ENCODE results near the gene RBM5.

The RBM5 gene

DNA sequence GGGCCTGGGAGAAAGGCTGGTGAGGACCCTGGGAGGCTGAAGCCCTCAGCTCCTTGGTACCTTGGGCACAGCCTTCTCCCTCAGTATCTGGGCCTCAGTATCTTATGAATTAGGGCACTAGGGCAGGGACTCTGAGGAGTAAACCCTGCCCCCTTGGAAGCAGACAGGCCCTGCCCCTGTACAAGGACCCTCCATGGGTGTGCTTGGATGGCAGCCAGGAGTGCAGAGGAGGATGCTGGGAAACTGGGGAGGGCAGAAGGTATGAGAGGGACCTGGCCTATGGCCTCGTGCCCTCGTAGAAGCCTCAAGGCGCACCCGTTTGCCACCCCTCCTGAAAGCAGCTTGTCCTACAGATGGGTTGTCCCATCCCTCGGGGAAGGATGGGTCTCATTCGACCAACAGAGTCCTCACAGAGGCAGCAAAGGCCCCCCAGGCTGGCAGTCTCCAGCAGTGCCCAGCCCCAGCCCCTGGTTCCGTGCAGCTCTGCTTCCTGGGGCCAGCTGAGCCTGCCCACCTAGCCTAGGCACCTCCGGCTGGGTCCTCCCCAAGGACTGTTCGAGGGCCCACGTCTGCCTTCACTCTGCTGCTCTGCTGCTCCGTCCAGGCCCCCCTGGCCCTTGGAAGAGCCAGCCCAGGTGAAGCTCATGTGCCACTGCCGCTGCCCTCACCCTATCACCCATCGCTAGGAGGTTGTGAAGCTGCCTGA is 51.2 kb downstream of the RBM5 start:
- Histone ChIP-seq H3K4me3 (0 out of 20 replicates have a peak overlapping the region, but pooled peaks of 1 of the 10 experiments have one; percentile 61), H3K4me1 (peaks cover 19 to 64% (median 61%) of the 10 kb centered on the region in 10 experiments), H3K36me3 (no peaks in the 10 kb centered on the region), H3K27me3 (no peaks in the 10 kb centered on the region), H3K4me2 (peak overlapping the region; percentile 76 to 97 (median 92); a peak in 21 of 22 replicates), H3K9me3 (replicated peaks in 1 of 11) (no peaks in the 10 kb centered on the region), H3K9ac (peak overlapping the region in 6 of 11 experiments; percentile 53 to 69 (median 60); a peak in 7 of 22 replicates), H4K20me1 (no peaks in the 10 kb centered on the region; a peak in 1 of 22 replicates), H3K27ac (peak overlapping the region in 7 of 11 experiments; percentile 27 to 73 (median 63); a peak in 11 of 22 replicates)
- TF ChIP-seq Cebpa-rat (IDR thresholded peaks at IDR 0.05): no peak

DNA sequence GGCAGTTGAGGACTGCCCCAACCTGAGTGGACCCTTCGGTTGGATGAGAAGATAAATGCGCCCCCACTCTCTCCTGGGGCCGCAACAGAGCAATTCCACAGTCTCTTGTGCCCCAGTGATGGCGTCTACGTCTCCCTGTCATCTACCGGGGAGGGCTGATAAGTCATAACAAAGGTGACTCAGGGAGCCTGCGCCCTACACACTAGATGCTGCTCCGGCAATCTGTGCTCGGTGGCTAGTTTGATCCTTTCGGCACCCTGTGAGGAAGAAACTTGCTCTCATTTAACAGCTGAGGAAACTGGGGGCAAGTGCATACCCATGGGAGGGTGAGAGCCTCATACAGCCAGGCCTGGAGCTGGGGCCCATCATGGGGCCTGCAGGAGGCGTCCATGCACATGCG is 52.3 kb downstream of the RBM5 start:
- TF ChIP-seq Cebpa-rat (IDR thresholded peaks at IDR 0.05): no peak
- Histone ChIP-seq H3K9me3 (replicated peaks in 1 of 11) (no peaks in the 10 kb centered on the region), H3K4me2 (peak overlapping the region in 9 of 11 experiments; percentile 81 to 97 (median 93); a peak in 16 of 22 replicates), H3K27me3 (no peaks in the 10 kb centered on the region), H3K9ac (no peak overlapping the region), H3K27ac (peak overlapping the region in 1 of 11 experiments; percentile 17; a peak in 1 of 22 replicates), H3K36me3 (no peaks in the 10 kb centered on the region), H3K4me1 (peaks cover 19 to 66% (median 62%) of the 10 kb centered on the region in 10 experiments), H3K4me3 (no peak overlapping the region), H4K20me1 (no peaks in the 10 kb centered on the region; a peak in 1 of 22 replicates)

DNA sequence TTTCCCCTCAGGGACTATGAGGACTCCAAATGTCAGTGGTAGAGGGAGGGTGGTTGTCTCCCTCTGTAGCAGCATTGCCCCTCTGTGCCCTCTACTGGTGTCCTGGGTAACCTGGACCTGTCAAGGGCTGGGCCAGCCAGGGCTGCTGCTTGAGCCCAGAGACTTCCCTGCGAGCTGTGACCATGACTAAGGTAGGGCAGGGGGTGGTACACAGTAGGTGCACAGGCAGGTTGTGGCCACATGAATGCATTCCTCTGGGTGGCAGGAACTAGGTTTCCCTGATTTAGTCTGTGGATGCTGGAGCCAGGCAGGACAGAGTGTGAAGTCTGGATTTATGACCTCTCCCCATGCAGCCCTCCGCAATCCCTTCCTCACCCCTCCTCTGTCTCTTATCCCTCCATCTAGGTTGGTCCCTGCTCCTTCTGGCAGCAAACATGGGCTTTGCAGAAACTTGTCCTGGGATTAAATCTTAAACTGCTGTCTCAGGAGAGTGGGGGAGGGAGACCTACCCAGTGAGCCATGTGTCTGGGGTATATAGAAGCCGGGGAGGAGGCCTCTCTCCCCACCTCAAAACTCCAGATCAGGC is 57.7 kb downstream of the RBM5 start:
- no peaks in the 10 kb centered on the region for H3K27me3 ChIP-seq
- no peak overlapping the region for H3K4me2 ChIP-seq
- H3K4me1 ChIP-seq: peaks cover 0 to 16% (median 11%) of the 10 kb centered on the region in 10 experiments; a peak in 14 of 20 replicates
- no peak overlapping the region for H3K27ac ChIP-seq
- H3K9me3 ChIP-seq (replicated peaks in 1 of 11): no peaks in the 10 kb centered on the region
- H3K36me3 ChIP-seq: no peaks in the 10 kb centered on the region
- no peaks in the 10 kb centered on the region for H4K20me1 ChIP-seq
- H3K9ac ChIP-seq: no peak overlapping the region
- no peak overlapping the region for H3K4me3 ChIP-seq
- no peak for TF ChIP-seq Cebpa-rat (IDR thresholded peaks at IDR 0.05)

DNA sequence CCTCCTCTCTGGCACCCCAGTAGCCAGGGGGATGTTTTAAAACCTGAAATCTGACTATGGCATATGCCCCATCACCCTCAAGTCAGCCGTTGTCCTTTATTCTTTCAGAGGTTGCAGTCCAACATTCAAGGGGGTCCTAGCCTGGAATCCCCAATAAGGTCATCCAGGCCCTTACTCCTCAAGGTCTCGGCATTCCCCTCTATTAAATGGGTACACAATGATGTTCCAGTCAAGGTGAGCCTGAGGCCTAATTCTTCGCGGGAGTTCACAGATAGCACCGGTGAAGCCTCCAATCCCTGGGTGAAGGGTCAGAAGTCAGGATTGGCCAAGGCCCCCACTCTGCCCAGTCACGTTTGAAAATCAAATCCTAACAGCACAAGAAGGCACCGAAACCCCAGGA is 58.3 kb downstream of the RBM5 start:
- H3K36me3 ChIP-seq: no peaks in the 10 kb centered on the region
- no peak for TF ChIP-seq Cebpa-rat (IDR thresholded peaks at IDR 0.05)
- no peak overlapping the region for H3K4me3 ChIP-seq
- H3K9ac ChIP-seq: no peak overlapping the region
- 0 out of 22 replicates have a peak, but pooled peaks cover 0 to under 1% (median 0%) of the 10 kb centered on the region in 11 experiments for H4K20me1 ChIP-seq
- no peaks in the 10 kb centered on the region for H3K9me3 ChIP-seq (replicated peaks in 1 of 11)
- H3K27ac ChIP-seq: no peak overlapping the region
- no peak overlapping the region for H3K4me2 ChIP-seq
- no peaks in the 10 kb centered on the region for H3K27me3 ChIP-seq
- peaks cover 0 to 11% (median 5%) of the 10 kb centered on the region in 10 experiments; a peak in 9 of 20 replicates for H3K4me1 ChIP-seq

DNA sequence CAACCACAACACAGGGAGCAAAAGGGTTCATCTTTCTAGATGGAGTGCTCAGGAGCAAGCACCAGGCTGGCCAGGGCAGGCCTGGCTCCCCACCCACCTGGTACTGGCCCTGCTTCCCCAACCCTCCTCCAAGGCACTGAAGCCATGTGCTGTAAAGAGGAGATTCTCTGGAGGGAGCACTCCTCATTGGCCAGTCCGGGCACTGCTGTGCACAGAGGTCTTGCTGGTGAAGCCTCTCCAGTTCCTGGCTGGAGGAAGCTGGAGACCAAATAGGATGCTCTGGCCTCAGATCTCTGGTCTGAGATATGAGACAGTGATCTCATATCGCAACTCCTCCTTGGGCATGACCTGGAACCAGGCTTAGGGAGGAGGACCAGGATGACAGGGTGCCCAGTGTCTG is 58.7 kb downstream of the RBM5 start:
- Histone ChIP-seq H3K27me3 (no peaks in the 10 kb centered on the region), H4K20me1 (peaks cover 0 to 5% (median 0%) of the 10 kb centered on the region in 11 experiments; a peak in 1 of 22 replicates), H3K27ac (no peak overlapping the region), H3K4me1 (peaks cover 0 to 7% (median under 1%) of the 10 kb centered on the region in 10 experiments; a peak in 3 of 20 replicates), H3K9ac (no peak overlapping the region), H3K9me3 (replicated peaks in 1 of 11) (no peaks in the 10 kb centered on the region), H3K36me3 (no peaks in the 10 kb centered on the region), H3K4me3 (no peak overlapping the region), H3K4me2 (no peak overlapping the region)
- no peak for TF ChIP-seq Cebpa-rat (IDR thresholded peaks at IDR 0.05)

DNA sequence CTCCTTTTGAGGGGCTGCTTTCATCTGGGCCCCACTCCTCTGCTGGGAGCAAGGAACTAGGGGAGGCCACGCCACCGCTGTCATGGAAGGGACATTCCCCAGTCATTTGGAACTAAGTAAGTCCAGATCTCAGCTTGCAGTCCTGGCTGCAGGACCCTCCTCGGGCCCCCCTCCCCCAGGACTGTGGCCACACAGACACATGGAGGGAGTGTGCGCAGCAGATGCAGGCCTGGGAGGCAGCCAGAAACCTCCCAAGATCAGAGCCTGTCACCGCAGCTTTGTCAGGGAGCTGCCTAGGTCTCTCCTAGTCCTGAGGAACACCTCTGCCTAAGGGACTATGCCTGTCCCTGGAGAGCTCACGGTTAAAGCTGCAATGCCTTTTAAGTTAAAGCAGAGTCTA is 59.1 kb downstream of the RBM5 start:
- Histone ChIP-seq H3K4me2 (no peak overlapping the region), H3K9ac (0 out of 22 replicates have a peak overlapping the region, but pooled peaks of 1 of the 11 experiments have one; percentile 23), H3K27ac (no peak overlapping the region), H3K27me3 (0 out of 22 replicates have a peak, but pooled peaks cover 0 to under 1% (median 0%) of the 10 kb centered on the region in 11 experiments), H3K36me3 (no peaks in the 10 kb centered on the region), H4K20me1 (peaks cover 0 to 5% (median 0%) of the 10 kb centered on the region in 11 experiments; a peak in 1 of 22 replicates), H3K4me1 (peaks cover 0 to 6% (median 0%) of the 10 kb centered on the region in 10 experiments; a peak in 2 of 20 replicates), H3K9me3 (replicated peaks in 1 of 11) (no peaks in the 10 kb centered on the region), H3K4me3 (no peak overlapping the region)
- no peak for TF ChIP-seq Cebpa-rat (IDR thresholded peaks at IDR 0.05)

DNA sequence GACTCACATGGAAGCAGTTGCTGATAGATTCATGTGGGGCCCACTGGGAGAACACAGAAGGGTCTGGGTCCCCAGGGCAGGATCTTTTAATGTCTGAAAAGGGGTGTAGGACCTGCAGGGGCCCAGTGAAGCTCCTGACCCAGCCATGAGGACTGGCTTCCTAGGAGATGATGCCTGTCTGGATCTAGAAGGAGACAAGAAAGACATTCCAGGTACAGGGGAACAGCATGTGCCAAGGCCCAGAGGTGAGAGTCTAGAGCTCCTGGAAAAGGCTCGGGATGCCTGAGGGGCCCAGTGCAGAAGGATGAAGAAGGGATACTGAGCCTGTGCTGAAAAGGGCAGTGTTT is 61.7 kb downstream of the RBM5 start:
- Histone ChIP-seq H3K9ac (no peak overlapping the region), H3K4me3 (no peak overlapping the region), H3K27me3 (peaks cover 7 to 19% (median 13%) of the 10 kb centered on the region in 11 experiments; a peak in 20 of 22 replicates), H3K9me3 (replicated peaks in 1 of 11) (no peaks in the 10 kb centered on the region), H3K36me3 (no peaks in the 10 kb centered on the region), H3K27ac (no peak overlapping the region), H3K4me2 (no peak overlapping the region), H3K4me1 (peaks cover 6 to 13% (median 9%) of the 10 kb centered on the region in 10 experiments; a peak in 18 of 20 replicates), H4K20me1 (peaks cover 0 to 14% (median 3%) of the 10 kb centered on the region in 11 experiments; a peak in 8 of 22 replicates)
- TF ChIP-seq Cebpa-rat (IDR thresholded peaks at IDR 0.05): no peak

DNA sequence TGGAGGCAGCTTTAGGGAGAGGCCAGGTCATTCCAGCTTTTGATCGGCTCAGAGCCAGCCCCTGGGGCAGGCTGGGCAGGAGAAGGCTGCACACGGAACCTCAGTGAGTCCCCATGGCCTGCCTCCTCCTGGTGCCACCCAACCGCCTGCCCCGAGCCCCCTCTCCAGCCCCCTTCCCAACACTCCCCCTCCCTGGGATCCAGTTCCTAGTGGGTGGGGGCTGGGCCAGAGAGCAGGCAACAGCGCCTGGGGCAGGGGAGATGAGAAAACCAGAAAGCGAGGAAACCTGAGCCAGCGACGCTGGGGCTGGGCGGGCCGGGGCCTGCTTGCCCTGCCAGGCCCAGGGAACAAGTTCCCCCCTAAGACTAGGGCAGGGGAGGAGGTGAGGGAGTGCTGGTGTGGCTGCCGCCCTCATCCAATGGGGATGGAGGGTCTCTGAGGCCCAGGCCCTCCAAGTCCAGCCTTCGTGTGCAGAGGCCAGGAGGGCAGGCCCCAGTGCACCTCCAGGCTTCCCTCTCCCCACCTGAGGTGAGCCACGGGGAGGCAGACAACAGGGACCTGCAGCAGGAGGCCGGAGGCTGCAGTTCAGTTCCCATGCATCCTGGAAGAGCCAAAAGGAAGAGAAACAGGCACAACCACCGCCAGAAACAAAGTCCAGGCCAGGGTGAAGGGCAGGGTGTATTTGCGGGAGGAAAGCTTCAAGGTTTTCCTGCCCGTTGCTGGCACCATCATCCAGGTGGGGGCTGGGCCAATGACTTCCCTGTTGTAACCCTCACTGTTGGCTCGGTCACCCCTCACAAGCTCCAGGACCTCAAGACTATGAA is 62.4 kb downstream of the RBM5 start:
- no peaks in the 10 kb centered on the region for H3K36me3 ChIP-seq
- no peak overlapping the region for H3K4me3 ChIP-seq
- no peaks in the 10 kb centered on the region for H3K9me3 ChIP-seq (replicated peaks in 1 of 11)
- H3K27ac ChIP-seq: no peak overlapping the region
- H4K20me1 ChIP-seq: peaks cover 0 to 21% (median 10%) of the 10 kb centered on the region in 11 experiments; a peak in 11 of 22 replicates
- no peak overlapping the region for H3K4me2 ChIP-seq
- H3K27me3 ChIP-seq: peaks cover 7 to 26% (median 15%) of the 10 kb centered on the region in 11 experiments; a peak in 20 of 22 replicates
- no peak overlapping the region for H3K9ac ChIP-seq
- no peak for TF ChIP-seq Cebpa-rat (IDR thresholded peaks at IDR 0.05)
- H3K4me1 ChIP-seq: peaks cover 12 to 20% (median 16%) of the 10 kb centered on the region in 10 experiments
